ENCODE measurements around the gene LIN37.

Gene LIN37

GRCh38 chr19:35734889-35735288 is 13.5 kb upstream of the LIN37 start:
- no peak for DNase-seq (ENCODE audit: low read depth in 2 of 2)

GRCh38 chr19:35736913-35737886 is 11.2 kb upstream of the LIN37 start:
- no peak for DNase-seq (ENCODE audit: low read depth in 2 of 2)

GRCh38 chr19:35738021-35738886 is 10.1 kb upstream of the LIN37 start:
- DNase-seq (ENCODE audit: low read depth in 2 of 2), result no peak

- no peak for DNase-seq (ENCODE audit: low read depth in 2 of 2)
Measured at GRCh38 chr19:35738887-35739229, 9.5 kb upstream of the LIN37 start.

GRCh38 chr19:35739275-35740107 is 8.9 kb upstream of the LIN37 start:
- no peak for DNase-seq (ENCODE audit: low read depth in 2 of 2)

GRCh38 chr19:35740108-35740422 is 8.3 kb upstream of the LIN37 start:
- DNase-seq (ENCODE audit: low read depth in 2 of 2), result no peak

GRCh38 chr19:35740423-35741202 is 7.8 kb upstream of the LIN37 start:
- DNase-seq (ENCODE audit: low read depth in 2 of 2), result peak; percentile 88 to 93

GRCh38 chr19:35741203-35741515 is 7.2 kb upstream of the LIN37 start:
- no peak for DNase-seq (ENCODE audit: low read depth in 2 of 2)

GRCh38 chr19:35742121-35742724 is 6.2 kb upstream of the LIN37 start, which contains the start of gene IGFLR1:
TSS of gene IGFLR1 (minus strand) at chr19:35742452. CDS start at chr19:35741180, 1,272 bp downstream.
- peak; percentile 39 to 48 for DNase-seq (ENCODE audit: low read depth in 2 of 2)

GRCh38 chr19:35743640-35744429 is 4.5 kb upstream of the LIN37 start:
- no peak for DNase-seq (ENCODE audit: low read depth in 2 of 2)

- peak; percentile 81 to 87 for DNase-seq (ENCODE audit: low read depth in 2 of 2)
Measured at GRCh38 chr19:35744430-35745327, 3.7 kb upstream of the LIN37 start.

GRCh38 chr19:35745328-35746086 is 2.9 kb upstream of the LIN37 start, which contains the start of the genes PSENEN and U2AF1L4:
TSS of gene PSENEN (plus strand) at chr19:35745651. CDS start at chr19:35745931, 280 bp downstream.
TSS of gene U2AF1L4 (minus strand) at chr19:35745418. CDS start at chr19:35745391, 27 bp downstream.
- DNase-seq (ENCODE audit: low read depth in 2 of 2), result peak; percentile 87 to 93

- DNase-seq (ENCODE audit: low read depth in 2 of 2), result no peak
Measured at GRCh38 chr19:35746087-35746462, 2.3 kb upstream of the LIN37 start.

- no peak for DNase-seq (ENCODE audit: low read depth in 2 of 2)
Measured at GRCh38 chr19:35746531-35746930, 1.8 kb upstream of the LIN37 start.

- no peak for DNase-seq (ENCODE audit: low read depth in 2 of 2)
Measured at GRCh38 chr19:35750167-35750566, 1.8 kb downstream of the LIN37 start.

GRCh38 chr19:35751839-35752745 is 3.7 kb downstream of the LIN37 start:
- DNase-seq (ENCODE audit: low read depth in 2 of 2), result no peak
